Ishikawa (cell line): ENCODE measurements around the gene HOXA5.

Experiments used
- CEBPB ChIP-seq: IDR thresholded peaks from 2 replicates; pipeline ENCODE4 v1.6.1; 2012
- EP300 ChIP-seq: IDR thresholded peaks from 2 replicates; pipeline ENCODE4 v1.6.1; 2012; ENCODE audit warnings: borderline replicate concordance
- RAD21 ChIP-seq: IDR thresholded peaks from 2 replicates; pipeline ENCODE4 v1.6.1; 2012; ENCODE audit warnings: low read depth
- TAF1 ChIP-seq: IDR thresholded peaks from 2 replicates; pipeline ENCODE4 v1.6.1; 2012; ENCODE audit warnings: low read depth, mild to moderate bottlenecking
- USF1 ChIP-seq: IDR thresholded peaks from 2 replicates; pipeline ENCODE4 v1.6.1; 2012
- YY1 ChIP-seq: IDR thresholded peaks from 2 replicates; pipeline ENCODE4 v1.6.1; 2012; ENCODE audit warnings: low read depth
- TF ChIP-seq, protein P1 (sequence below): IDR thresholded peaks from 2 replicates; pipeline ENCODE4 v1.6.1; 2012
- TF ChIP-seq, protein P2 (sequence below): IDR thresholded peaks from 2 replicates; pipeline ENCODE4 v1.6.1; 2012; ENCODE audit warnings: low read depth, mild to moderate bottlenecking

DNA sequence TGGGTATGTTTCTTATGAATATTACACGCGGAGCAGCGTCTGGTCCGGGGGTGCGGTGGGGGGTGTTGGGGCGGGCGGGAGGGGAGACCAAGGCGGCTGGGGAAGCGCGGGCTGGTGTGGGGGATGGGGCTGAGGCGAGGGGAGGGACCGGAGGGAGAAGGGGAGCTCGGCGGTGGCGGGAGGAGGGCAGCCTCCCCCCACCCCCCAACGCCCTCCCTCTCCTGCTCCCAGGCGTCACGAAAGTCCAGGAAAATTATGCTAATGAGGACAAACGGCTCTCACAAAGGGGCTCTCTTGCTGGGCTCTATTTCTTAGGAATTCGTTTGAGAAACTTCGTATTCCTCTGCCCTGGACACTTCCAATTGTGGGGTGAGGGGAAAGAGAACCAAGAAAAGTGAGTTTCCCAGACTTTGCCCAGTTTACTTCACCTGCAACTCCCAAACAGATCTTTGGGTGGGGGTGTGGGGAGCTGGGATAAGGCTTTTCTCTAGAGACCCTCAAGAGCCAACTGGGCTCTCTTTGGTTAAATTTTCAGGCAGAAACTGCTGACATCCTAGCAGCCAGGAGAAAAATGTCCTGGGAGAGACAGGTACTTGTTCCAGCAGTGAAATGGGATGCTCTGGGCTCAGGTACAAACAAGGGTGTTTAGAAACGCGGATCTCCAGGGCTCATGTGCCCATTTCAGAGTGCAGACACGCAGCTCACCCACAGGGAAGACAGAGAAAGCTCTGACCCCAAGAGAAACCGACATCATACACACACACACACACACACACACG is 29.3 kb downstream of the HOXA5 start:
- no peak for TF ChIP-seq CEBPB
- no peak for TF ChIP-seq RAD21
- TF ChIP-seq EP300: no peak
- TF ChIP-seq, protein P1, sequence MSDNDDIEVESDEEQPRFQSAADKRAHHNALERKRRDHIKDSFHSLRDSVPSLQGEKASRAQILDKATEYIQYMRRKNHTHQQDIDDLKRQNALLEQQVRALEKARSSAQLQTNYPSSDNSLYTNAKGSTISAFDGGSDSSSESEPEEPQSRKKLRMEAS: no peak
- TF ChIP-seq, protein P2, sequence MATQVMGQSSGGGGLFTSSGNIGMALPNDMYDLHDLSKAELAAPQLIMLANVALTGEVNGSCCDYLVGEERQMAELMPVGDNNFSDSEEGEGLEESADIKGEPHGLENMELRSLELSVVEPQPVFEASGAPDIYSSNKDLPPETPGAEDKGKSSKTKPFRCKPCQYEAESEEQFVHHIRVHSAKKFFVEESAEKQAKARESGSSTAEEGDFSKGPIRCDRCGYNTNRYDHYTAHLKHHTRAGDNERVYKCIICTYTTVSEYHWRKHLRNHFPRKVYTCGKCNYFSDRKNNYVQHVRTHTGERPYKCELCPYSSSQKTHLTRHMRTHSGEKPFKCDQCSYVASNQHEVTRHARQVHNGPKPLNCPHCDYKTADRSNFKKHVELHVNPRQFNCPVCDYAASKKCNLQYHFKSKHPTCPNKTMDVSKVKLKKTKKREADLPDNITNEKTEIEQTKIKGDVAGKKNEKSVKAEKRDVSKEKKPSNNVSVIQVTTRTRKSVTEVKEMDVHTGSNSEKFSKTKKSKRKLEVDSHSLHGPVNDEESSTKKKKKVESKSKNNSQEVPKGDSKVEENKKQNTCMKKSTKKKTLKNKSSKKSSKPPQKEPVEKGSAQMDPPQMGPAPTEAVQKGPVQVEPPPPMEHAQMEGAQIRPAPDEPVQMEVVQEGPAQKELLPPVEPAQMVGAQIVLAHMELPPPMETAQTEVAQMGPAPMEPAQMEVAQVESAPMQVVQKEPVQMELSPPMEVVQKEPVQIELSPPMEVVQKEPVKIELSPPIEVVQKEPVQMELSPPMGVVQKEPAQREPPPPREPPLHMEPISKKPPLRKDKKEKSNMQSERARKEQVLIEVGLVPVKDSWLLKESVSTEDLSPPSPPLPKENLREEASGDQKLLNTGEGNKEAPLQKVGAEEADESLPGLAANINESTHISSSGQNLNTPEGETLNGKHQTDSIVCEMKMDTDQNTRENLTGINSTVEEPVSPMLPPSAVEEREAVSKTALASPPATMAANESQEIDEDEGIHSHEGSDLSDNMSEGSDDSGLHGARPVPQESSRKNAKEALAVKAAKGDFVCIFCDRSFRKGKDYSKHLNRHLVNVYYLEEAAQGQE: no peak
- no peak for TF ChIP-seq YY1
- no peak for TF ChIP-seq USF1
- TF ChIP-seq TAF1: no peak
